ENCODE data around the gene COPZ1.

The COPZ1 gene

DNA sequence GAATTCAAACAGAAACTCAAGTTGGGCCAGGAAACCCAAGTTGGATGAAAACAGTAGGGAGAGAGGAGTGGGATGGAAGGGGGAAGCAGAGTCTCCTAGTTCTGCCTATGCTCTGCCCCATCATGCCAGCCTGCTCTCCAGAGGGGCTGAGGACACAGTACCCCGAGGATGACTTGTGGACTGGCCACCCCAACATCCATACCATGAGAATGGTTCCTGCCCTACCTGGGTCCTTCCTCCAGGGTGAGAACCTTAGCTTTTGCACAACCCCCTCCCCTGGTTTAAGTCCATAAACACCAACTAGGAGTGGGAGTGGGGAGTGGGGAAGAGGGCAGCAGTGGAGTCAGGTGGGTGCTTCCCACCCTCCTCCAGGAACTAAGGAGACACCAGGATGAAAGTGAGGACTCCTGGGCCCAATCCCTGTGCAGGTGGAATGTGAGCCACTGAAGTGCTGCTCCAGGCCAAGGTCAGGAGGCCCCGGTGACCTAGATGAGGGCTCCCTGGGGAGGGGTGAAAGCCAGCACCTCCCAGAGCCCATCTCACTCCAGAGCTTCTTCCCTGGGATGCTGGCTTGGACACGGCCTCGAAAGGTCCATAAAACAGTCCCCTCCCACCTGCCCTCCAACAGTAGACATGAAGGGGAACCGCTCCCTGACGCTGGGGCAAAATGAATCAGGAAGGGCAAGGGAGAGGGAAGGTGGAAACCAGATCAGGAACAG is 53.0 kb downstream of the COPZ1 start:
- TF ChIP-seq POLR2AphosphoS5 (IDR thresholded peaks at IDR 0.05; ENCODE audit: low read depth, low read length) (no peak), SIN3A (IDR thresholded peaks at IDR 0.05; ENCODE audit: borderline replicate concordance, insufficient read depth, low read length) (no peak), TAF1 (IDR thresholded peaks at IDR 0.05; ENCODE audit: borderline replicate concordance, insufficient read depth, low read length) (no peak), FOXP2 (optimal IDR thresholded peaks at IDR 0.05; ENCODE audit: borderline replicate concordance, extremely low read depth, extremely low read length, insufficient read depth) (no peak)
- TF ChIP-seq, protein P1, sequence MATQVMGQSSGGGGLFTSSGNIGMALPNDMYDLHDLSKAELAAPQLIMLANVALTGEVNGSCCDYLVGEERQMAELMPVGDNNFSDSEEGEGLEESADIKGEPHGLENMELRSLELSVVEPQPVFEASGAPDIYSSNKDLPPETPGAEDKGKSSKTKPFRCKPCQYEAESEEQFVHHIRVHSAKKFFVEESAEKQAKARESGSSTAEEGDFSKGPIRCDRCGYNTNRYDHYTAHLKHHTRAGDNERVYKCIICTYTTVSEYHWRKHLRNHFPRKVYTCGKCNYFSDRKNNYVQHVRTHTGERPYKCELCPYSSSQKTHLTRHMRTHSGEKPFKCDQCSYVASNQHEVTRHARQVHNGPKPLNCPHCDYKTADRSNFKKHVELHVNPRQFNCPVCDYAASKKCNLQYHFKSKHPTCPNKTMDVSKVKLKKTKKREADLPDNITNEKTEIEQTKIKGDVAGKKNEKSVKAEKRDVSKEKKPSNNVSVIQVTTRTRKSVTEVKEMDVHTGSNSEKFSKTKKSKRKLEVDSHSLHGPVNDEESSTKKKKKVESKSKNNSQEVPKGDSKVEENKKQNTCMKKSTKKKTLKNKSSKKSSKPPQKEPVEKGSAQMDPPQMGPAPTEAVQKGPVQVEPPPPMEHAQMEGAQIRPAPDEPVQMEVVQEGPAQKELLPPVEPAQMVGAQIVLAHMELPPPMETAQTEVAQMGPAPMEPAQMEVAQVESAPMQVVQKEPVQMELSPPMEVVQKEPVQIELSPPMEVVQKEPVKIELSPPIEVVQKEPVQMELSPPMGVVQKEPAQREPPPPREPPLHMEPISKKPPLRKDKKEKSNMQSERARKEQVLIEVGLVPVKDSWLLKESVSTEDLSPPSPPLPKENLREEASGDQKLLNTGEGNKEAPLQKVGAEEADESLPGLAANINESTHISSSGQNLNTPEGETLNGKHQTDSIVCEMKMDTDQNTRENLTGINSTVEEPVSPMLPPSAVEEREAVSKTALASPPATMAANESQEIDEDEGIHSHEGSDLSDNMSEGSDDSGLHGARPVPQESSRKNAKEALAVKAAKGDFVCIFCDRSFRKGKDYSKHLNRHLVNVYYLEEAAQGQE (IDR thresholded peaks at IDR 0.05; ENCODE audit: insufficient read depth in 1 of 2, low read depth in 2 of 2, low read length in 2 of 2), result no peak

DNA sequence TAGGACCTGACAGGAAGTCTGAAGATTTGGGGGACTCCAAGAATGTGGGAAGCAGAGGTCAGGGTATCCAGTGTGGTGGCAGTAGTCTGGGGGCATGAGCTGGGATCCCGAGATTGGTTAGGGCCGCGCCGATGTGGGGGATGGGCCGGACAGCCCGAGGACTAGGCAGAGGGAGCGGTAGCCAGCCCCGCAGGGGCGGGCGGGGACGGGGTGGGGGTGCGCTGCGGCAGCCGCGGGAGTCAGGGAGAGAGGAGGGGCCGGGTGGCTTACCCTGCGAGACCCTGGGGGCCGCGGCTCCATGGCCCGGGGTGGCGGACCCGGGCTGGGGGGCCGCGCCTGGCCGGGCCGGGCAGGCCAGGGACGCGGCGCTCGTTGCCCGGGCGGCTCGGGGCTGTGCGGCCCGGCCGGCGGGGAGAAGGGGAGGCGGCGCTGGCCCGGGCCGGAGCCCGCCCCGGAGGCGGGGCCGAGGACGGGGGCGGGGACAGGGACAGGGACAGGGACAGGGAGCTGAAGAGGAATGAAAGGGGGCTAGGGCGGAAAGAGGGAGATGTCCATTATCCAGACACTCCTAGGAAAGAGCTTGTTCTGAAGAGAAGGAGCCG is 54.0 kb downstream of the COPZ1 start:
- TF ChIP-seq TAF1 (IDR thresholded peaks at IDR 0.05; ENCODE audit: borderline replicate concordance, insufficient read depth, low read length), result 0 out of 2 replicates have a peak, but pooled peaks have one; percentile 37
- no peak for TF ChIP-seq SIN3A (IDR thresholded peaks at IDR 0.05; ENCODE audit: borderline replicate concordance, insufficient read depth, low read length)
- TF ChIP-seq FOXP2 (optimal IDR thresholded peaks at IDR 0.05; ENCODE audit: borderline replicate concordance, extremely low read depth, extremely low read length, insufficient read depth), result no peak
- TF ChIP-seq POLR2AphosphoS5 (IDR thresholded peaks at IDR 0.05; ENCODE audit: low read depth, low read length), result 0 out of 2 replicates have a peak, but pooled peaks have one; percentile 39

DNA sequence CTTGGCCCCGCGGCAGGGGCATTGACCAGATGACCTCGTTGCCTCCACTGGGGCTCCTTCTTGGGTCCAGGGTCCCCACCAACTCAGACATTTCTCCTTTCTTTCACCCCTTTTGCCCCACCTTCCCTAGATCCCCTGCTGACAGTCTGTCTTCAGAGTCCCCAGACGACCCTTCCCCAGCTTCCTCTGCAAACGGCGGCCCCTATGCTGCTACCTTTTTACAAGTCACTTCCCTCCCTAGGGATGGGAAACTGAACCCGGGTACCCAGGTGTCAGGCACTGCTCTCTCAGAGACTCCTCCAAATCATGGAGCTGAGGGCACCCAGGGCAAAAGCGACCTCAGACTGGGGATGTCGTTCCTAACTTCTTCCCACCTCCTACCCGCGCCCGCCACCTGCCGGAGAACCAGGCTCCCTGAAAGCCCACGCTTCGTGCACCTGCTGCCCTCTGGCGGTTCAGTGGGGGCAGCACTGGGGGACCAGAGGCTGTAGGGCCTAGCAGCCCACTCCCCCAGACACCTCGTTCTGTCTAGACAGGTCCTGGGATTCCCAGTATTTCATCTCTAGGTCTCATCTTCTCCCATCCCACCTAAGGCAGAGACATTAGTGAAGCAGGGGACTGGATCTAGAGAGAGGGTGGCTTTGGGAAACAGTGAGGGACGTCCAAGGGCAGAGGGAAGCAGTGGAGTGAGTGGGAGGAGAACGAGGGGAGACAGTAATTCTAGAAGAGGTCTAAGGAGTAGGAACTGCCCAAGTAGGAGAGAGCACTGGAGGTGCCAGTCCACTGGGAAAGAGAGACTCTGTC is 54.7 kb downstream of the COPZ1 start:
- no peak for TF ChIP-seq SIN3A (IDR thresholded peaks at IDR 0.05; ENCODE audit: borderline replicate concordance, insufficient read depth, low read length)
- TF ChIP-seq FOXP2 (optimal IDR thresholded peaks at IDR 0.05; ENCODE audit: borderline replicate concordance, extremely low read depth, extremely low read length, insufficient read depth), result peak; percentile 55

DNA sequence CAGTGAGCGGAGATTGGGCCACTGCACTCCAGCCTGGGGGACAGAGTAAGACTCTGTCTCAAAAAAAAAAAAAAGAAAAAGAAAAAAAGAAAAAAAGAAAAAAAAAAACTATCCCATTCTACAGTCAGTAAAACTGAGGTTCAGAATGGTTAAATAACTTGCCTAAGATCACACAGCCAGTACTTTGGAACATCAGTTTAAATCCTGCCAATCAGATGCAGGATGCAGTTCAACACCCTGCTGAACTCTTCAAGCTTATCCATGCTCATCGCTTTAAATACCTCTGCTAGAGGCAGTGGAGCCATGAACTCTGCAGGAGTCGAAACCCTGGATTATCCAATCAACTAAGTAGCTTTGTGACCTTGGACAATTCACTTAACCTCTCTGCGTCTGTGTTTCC is 56.2 kb downstream of the COPZ1 start:
- TF ChIP-seq, protein P1 (IDR thresholded peaks at IDR 0.05; ENCODE audit: insufficient read depth in 1 of 2, low read depth in 2 of 2, low read length in 2 of 2), result no peak
- TF ChIP-seq POLR2AphosphoS5 (IDR thresholded peaks at IDR 0.05; ENCODE audit: low read depth, low read length), result no peak
- TF ChIP-seq SIN3A (IDR thresholded peaks at IDR 0.05; ENCODE audit: borderline replicate concordance, insufficient read depth, low read length), result no peak
- no peak for TF ChIP-seq TAF1 (IDR thresholded peaks at IDR 0.05; ENCODE audit: borderline replicate concordance, insufficient read depth, low read length)
- no peak for TF ChIP-seq FOXP2 (optimal IDR thresholded peaks at IDR 0.05; ENCODE audit: borderline replicate concordance, extremely low read depth, extremely low read length, insufficient read depth)

DNA sequence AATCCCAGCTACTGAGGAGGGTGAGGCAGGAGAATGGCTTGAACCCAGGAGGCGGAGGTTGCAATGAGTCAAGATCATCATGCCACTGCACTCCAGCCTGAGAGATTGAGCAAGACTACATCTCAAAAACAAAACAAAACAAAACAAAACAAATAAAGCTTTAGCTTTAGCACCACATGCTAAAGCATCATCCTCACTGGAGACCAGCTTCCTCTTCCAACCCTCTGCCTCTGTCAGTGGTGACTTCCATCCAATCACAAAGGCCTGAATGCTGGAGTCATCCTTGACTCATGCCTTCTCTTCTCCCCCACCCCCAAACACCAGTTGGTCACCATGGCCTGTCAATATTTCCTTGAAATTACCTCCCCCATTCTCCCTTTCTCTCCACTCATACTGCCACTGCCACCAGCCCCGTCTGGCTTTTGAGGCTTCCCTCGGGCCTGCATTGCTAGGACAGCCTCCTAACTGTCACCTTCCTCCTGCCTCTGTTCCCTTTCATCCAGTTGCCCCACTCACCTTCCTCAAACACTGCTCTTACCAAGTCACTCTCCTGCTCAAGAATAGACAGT is 58.2 kb downstream of the COPZ1 start:
- TF ChIP-seq FOXP2 (optimal IDR thresholded peaks at IDR 0.05; ENCODE audit: borderline replicate concordance, extremely low read depth, extremely low read length, insufficient read depth), result no peak
- TF ChIP-seq SIN3A (IDR thresholded peaks at IDR 0.05; ENCODE audit: borderline replicate concordance, insufficient read depth, low read length), result no peak
- no peak for TF ChIP-seq TAF1 (IDR thresholded peaks at IDR 0.05; ENCODE audit: borderline replicate concordance, insufficient read depth, low read length)
- TF ChIP-seq, protein P1 (IDR thresholded peaks at IDR 0.05; ENCODE audit: insufficient read depth in 1 of 2, low read depth in 2 of 2, low read length in 2 of 2), result no peak

Data from PFSK-1 (cell line).